Measurements from ENCODE around the gene GBX1. TPM values are rescaled to one million over a fixed set of nuclear protein-coding genes. Genes with fewer than 3 reads are reported as not detected.
A peak's percentile ranks its signal among the peaks of the same experiment; 100 is the strongest.

The GBX1 gene
- total RNA-seq, 1 donor from 2014 or later: not detected

- Histone ChIP-seq H3K27me3 (ENCODE audit: control insufficient read depth in 3 of 3, insufficient read depth in 3 of 3, low read length in 3 of 3) (no peaks in the 10 kb centered on the region), H3K4me1 (ENCODE audit: control insufficient read depth in 3 of 3, insufficient read depth in 3 of 3, low read length in 3 of 3) (peaks cover 6 to 14% (median 12%) of the 10 kb centered on the region in 3 donors), H3K4me3 (ENCODE audit: low read length in 3 of 3) (no peak overlapping the region), H3K36me3 (ENCODE audit: control insufficient read depth in 3 of 3, insufficient read depth in 3 of 3, low read length in 3 of 3) (peaks cover 29 to 51% (median 38%) of the 10 kb centered on the region in 3 donors), H3K9ac (ENCODE audit: low read depth in 1 of 3, low read length in 3 of 3) (no peak overlapping the region), H3K9me3 (ENCODE audit: control insufficient read depth in 3 of 3, low read length in 3 of 3) (no peaks in the 10 kb centered on the region), H3K27ac (ENCODE audit: low read depth, low read length) (no peak overlapping the region)
These were observed 31.3 kb downstream of the GBX1 start for GRCh38 chr7:151135866-151136843.

DNA sequence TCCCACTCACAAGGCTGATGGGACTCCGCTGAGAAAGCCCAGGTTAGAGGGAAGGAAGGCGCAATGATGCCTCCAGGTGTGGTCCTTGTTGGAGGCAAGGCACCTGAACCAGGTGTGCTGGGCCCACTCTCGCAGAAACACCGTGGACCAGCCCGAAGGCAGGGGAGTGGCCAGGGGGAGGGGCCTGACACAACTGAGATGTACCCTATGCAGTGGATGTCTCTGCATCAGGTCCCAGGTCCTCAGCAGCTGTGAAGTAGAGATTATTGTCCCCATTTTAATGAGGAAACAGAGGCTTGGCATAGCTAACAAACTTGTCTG, 32.0 kb downstream of the GBX1 start:
- Histone ChIP-seq H3K4me1 (ENCODE audit: control insufficient read depth in 3 of 3, insufficient read depth in 3 of 3, low read length in 3 of 3) (peaks cover 6 to 14% (median 12%) of the 10 kb centered on the region in 3 donors), H3K9me3 (ENCODE audit: control insufficient read depth in 3 of 3, low read length in 3 of 3) (no peaks in the 10 kb centered on the region)

DNA sequence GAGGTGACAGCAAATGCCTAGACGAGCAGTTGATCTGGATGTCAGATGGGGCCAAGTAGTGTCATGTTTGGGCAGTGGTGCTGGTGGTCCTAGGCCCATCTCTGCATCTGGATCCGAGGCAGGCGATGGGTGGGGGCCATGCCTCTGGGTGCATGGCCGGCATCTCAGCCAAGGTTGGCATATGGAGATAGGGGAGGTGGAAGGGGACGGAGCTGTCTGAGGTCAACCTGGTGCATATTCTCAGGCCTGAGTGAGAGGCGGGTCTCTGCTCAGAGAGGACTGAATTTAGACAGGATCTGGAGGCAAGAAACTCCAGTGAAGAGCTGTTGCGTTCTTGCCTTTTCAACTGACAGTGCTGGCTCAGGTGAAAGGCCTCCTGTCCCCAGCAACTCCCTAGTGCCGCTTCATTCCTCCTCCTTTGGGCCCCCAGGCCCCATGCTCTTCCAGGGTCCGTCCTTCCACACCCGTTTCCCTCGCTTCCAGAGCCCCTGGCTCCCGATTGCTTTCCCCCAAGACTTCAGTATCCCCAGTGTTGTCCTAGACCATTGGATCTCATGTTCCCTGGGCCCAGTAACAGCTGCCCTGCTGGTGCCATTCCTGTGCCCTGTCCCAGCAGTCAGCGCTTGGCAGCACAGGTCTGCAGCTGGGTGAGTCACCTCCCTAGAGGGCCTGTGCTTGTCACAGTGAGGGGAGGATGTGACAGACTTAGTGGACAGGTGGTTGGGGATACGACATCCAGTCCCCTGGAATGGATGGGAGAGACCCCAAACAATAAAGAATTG, 32.6 kb downstream of the GBX1 start:
- Histone ChIP-seq H3K9me3 (ENCODE audit: control insufficient read depth in 3 of 3, low read length in 3 of 3) (no peaks in the 10 kb centered on the region), H3K36me3 (ENCODE audit: control insufficient read depth in 3 of 3, insufficient read depth in 3 of 3, low read length in 3 of 3) (peaks cover 33 to 56% (median 36%) of the 10 kb centered on the region in 3 donors), H3K27me3 (ENCODE audit: control insufficient read depth in 3 of 3, insufficient read depth in 3 of 3, low read length in 3 of 3) (no peaks in the 10 kb centered on the region), H3K9ac (ENCODE audit: low read depth in 1 of 3, low read length in 3 of 3) (peak overlapping the region in 1 of 3 donors; percentile 8), H3K4me1 (ENCODE audit: control insufficient read depth in 3 of 3, insufficient read depth in 3 of 3, low read length in 3 of 3) (peaks cover 6 to 14% (median 12%) of the 10 kb centered on the region in 3 donors), H3K27ac (ENCODE audit: low read depth, low read length) (no peak overlapping the region), H3K4me3 (ENCODE audit: low read length in 3 of 3) (no peak overlapping the region)

More for the DNA sequence above, 32.0 kb downstream of the GBX1 start:
- Histone ChIP-seq H3K9ac (ENCODE audit: low read depth in 1 of 3, low read length in 3 of 3) (no peak overlapping the region), H3K4me3 (ENCODE audit: low read length in 3 of 3) (no peak overlapping the region), H3K27me3 (ENCODE audit: control insufficient read depth in 3 of 3, insufficient read depth in 3 of 3, low read length in 3 of 3) (no peaks in the 10 kb centered on the region), H3K36me3 (ENCODE audit: control insufficient read depth in 3 of 3, insufficient read depth in 3 of 3, low read length in 3 of 3) (peaks cover 30 to 50% (median 33%) of the 10 kb centered on the region in 3 donors), H3K27ac (ENCODE audit: low read depth, low read length) (no peak overlapping the region)

DNA sequence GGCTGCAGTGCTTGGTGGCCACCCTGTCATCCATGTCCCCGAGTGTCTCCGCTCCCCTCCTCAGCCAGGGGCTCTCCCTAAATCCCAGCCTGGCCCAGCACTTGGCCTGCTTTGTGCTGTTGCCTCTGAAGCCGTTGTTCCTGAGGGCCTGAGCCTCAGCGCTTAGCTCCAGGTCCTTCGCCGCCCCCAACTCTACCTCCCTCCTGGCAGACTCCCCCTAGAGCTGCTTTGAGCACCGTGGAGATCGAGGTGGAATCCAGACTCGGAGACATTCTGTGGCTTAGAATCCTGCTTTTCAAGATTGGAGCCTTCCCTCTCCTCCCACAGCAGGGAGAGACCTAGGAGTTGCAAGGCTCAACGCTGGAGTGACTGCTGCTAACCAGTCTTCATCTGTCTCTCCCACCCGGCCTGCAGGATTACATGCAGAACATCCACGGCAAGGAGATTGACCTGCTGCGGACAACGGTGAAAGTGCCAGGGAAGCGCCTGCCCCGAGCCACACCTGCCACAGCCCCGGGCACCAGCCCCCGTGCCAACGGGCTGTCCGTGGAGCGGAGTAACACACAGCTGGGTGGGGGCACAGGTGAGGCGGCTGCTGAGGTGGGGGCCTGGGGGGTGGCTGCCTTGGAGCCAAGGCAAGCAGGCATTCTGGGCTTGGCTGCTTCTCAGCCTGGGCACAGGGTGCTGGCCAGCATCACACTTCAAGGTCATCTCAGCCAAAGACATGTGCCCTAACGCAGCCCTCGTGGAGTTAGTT, 33.3 kb downstream of the GBX1 start:
- H3K36me3 ChIP-seq (ENCODE audit: control insufficient read depth in 3 of 3, insufficient read depth in 3 of 3, low read length in 3 of 3): peaks cover 36 to 56% (median 39%) of the 10 kb centered on the region in 3 donors
- H3K9me3 ChIP-seq (ENCODE audit: control insufficient read depth in 3 of 3, low read length in 3 of 3): no peaks in the 10 kb centered on the region
- peaks cover 6 to 14% (median 12%) of the 10 kb centered on the region in 3 donors for H3K4me1 ChIP-seq (ENCODE audit: control insufficient read depth in 3 of 3, insufficient read depth in 3 of 3, low read length in 3 of 3)

GRCh38 chr7:151133266-151133985, 34.1 kb downstream of the GBX1 start:
- peaks cover 6 to 14% (median 12%) of the 10 kb centered on the region in 3 donors for H3K4me1 ChIP-seq (ENCODE audit: control insufficient read depth in 3 of 3, insufficient read depth in 3 of 3, low read length in 3 of 3)
- H3K36me3 ChIP-seq (ENCODE audit: control insufficient read depth in 3 of 3, insufficient read depth in 3 of 3, low read length in 3 of 3): peaks cover 37 to 59% (median 41%) of the 10 kb centered on the region in 3 donors

More for the DNA sequence above, 33.3 kb downstream of the GBX1 start:
- H3K27me3 ChIP-seq (ENCODE audit: control insufficient read depth in 3 of 3, insufficient read depth in 3 of 3, low read length in 3 of 3): no peaks in the 10 kb centered on the region
- H3K27ac ChIP-seq (ENCODE audit: low read depth, low read length): no peak overlapping the region
- H3K9ac ChIP-seq (ENCODE audit: low read depth in 1 of 3, low read length in 3 of 3): peak overlapping the region in 1 of 3 donors; percentile 16
- no peak overlapping the region for H3K4me3 ChIP-seq (ENCODE audit: low read length in 3 of 3)

GRCh38 chr7:151132461-151133205, 34.9 kb downstream of the GBX1 start:
- Histone ChIP-seq H3K27ac (ENCODE audit: low read depth, low read length) (no peak overlapping the region), H3K36me3 (ENCODE audit: control insufficient read depth in 3 of 3, insufficient read depth in 3 of 3, low read length in 3 of 3) (peaks cover 41 to 65% (median 43%) of the 10 kb centered on the region in 3 donors), H3K4me3 (ENCODE audit: low read length in 3 of 3) (no peak overlapping the region), H3K9ac (ENCODE audit: low read depth in 1 of 3, low read length in 3 of 3) (no peak overlapping the region), H3K27me3 (ENCODE audit: control insufficient read depth in 3 of 3, insufficient read depth in 3 of 3, low read length in 3 of 3) (no peaks in the 10 kb centered on the region), H3K9me3 (ENCODE audit: control insufficient read depth in 3 of 3, low read length in 3 of 3) (no peaks in the 10 kb centered on the region), H3K4me1 (ENCODE audit: control insufficient read depth in 3 of 3, insufficient read depth in 3 of 3, low read length in 3 of 3) (peaks cover 6 to 14% (median 12%) of the 10 kb centered on the region in 3 donors)

More at GRCh38 chr7:151133266-151133985, 34.1 kb downstream of the GBX1 start:
- H3K9me3 ChIP-seq (ENCODE audit: control insufficient read depth in 3 of 3, low read length in 3 of 3): no peaks in the 10 kb centered on the region
- no peak overlapping the region for H3K9ac ChIP-seq (ENCODE audit: low read depth in 1 of 3, low read length in 3 of 3)
- H3K27ac ChIP-seq (ENCODE audit: low read depth, low read length): no peak overlapping the region
- no peak overlapping the region for H3K4me3 ChIP-seq (ENCODE audit: low read length in 3 of 3)
- no peaks in the 10 kb centered on the region for H3K27me3 ChIP-seq (ENCODE audit: control insufficient read depth in 3 of 3, insufficient read depth in 3 of 3, low read length in 3 of 3)

DNA sequence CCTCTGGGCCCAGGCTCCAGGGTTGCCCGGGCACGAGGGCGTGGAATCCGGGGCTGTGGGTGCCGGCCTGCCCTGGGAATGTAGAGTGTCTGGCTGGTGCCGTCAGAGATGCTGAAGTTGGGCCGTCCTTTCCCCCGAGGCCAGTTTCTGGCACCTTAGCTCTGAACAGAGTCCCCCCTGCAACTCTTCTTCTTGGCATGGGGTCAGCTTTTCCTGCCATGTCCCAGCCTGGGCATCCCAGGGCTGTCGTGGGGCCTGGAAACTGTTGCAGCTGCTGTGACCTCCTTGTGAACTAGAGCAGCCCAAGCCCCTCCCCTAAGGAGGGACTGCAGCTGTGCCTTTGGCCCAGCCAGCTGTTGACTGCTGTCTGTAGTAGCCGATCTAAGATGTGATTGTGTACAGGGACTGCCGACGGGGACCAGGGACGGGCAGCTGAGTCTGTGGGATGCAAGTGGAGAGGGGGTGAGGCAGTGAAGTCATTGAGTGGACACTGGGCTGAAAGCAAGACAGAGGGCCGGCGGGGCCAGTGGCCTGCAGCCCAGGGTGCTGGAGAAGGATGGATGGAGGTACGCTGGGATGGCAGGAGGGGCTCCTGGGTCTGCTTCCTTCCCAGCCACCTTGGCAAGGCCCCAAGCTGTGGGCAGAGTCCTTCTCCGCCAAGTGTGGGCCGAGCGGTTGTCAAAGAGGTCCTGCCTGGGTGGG, 35.8 kb downstream of the GBX1 start:
- Histone ChIP-seq H3K4me3 (ENCODE audit: low read length in 3 of 3) (no peak overlapping the region), H3K9ac (ENCODE audit: low read depth in 1 of 3, low read length in 3 of 3) (no peak overlapping the region), H3K4me1 (ENCODE audit: control insufficient read depth in 3 of 3, insufficient read depth in 3 of 3, low read length in 3 of 3) (peaks cover 6 to 16% (median 12%) of the 10 kb centered on the region in 3 donors), H3K27ac (ENCODE audit: low read depth, low read length) (no peak overlapping the region), H3K27me3 (ENCODE audit: control insufficient read depth in 3 of 3, insufficient read depth in 3 of 3, low read length in 3 of 3) (no peaks in the 10 kb centered on the region), H3K9me3 (ENCODE audit: control insufficient read depth in 3 of 3, low read length in 3 of 3) (no peaks in the 10 kb centered on the region), H3K36me3 (ENCODE audit: control insufficient read depth in 3 of 3, insufficient read depth in 3 of 3, low read length in 3 of 3) (peaks cover 37 to 63% (median 43%) of the 10 kb centered on the region in 3 donors)

DNA sequence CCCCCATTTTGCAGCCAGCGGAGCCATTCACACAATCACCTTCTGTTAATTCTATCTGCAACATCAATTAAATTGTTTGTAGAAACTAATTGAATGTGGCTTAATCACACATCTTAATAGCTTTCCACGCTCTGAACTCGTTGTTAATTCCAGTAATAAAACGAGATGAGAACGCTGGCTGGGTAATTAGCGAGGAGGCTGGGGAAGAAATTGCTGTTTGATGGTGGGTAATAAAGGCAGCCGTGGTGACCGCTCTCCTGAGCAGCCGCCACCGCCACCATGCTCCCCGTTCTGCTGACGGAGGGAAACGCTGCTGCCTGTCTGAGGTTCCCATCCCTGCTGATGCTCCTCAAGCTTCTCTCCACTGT, 36.3 kb downstream of the GBX1 start:
- Histone ChIP-seq H3K9me3 (ENCODE audit: control insufficient read depth in 3 of 3, low read length in 3 of 3) (no peaks in the 10 kb centered on the region), H3K27me3 (ENCODE audit: control insufficient read depth in 3 of 3, insufficient read depth in 3 of 3, low read length in 3 of 3) (no peaks in the 10 kb centered on the region), H3K9ac (ENCODE audit: low read depth in 1 of 3, low read length in 3 of 3) (no peak overlapping the region), H3K4me1 (ENCODE audit: control insufficient read depth in 3 of 3, insufficient read depth in 3 of 3, low read length in 3 of 3) (peaks cover 6 to 20% (median 12%) of the 10 kb centered on the region in 3 donors), H3K4me3 (ENCODE audit: low read length in 3 of 3) (no peak overlapping the region), H3K36me3 (ENCODE audit: control insufficient read depth in 3 of 3, insufficient read depth in 3 of 3, low read length in 3 of 3) (peaks cover 35 to 58% (median 41%) of the 10 kb centered on the region in 3 donors), H3K27ac (ENCODE audit: low read depth, low read length) (no peak overlapping the region)

Data from skeletal muscle tissue (tissue), 4 donors.